ENCODE results near the gene FHL2. TPM values are rescaled to one million over a fixed set of nuclear protein-coding genes. Genes with fewer than 3 reads are reported as not detected.

The FHL2 gene
- total RNA-seq, 1 experiment from 2014 or later = 21.1 TPM

- H3K27ac Mint-ChIP-seq = no peak overlapping the region
- no peaks in the 10 kb centered on the region for H3K36me3 Mint-ChIP-seq
- TF ChIP-seq FOXJ3 (CRISPR knock-in tag; IDR thresholded peaks at IDR 0.05; ENCODE audit: borderline replicate concordance) = no peak
- TF ChIP-seq, protein P1, sequence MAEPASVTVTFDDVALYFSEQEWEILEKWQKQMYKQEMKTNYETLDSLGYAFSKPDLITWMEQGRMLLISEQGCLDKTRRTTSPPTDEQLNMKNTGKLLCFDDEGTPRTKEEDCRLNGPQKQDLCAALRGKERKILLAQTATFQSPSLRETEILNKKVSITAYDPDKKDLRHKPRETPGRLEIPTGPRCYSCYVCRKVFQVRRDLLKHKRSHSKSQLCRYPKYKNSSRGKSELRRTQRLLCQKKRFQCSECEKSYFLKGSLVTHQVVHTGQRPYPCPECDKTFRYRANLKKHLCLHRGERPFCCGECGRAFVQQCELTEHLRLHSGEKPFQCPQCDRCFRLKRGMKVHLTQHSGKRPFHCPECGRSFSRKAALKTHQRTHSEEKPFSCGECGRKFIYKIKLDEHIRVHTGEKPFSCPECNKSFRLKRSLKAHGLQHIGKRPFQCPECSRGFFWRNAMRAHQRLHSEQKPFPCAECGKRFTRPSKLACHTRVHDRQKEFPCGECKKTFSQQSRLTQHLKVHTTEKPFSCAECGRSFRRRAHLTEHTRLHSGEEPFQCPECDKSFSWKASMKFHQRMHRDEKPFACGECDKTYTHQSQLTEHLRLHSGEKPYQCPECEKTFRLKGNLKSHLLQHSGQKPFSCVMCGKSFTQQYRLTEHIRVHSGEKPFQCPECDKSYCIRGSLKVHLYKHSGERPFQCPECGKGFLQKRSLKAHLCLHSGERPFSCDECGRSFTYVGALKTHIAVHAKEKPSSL (CRISPR knock-in tag; conservative IDR thresholded peaks at IDR 0.05) = no peak
- TF ChIP-seq TP53 (CRISPR knock-in tag; IDR thresholded peaks at IDR 0.05) = no peak
- no peak for TF ChIP-seq RELA (CRISPR knock-in tag; IDR thresholded peaks at IDR 0.05; ENCODE audit: borderline replicate concordance)
- no peak for TF ChIP-seq GRHL2 (CRISPR knock-in tag; IDR thresholded peaks at IDR 0.05; ENCODE audit: insufficient replicate concordance, severe bottlenecking)
- TF ChIP-seq GTF2I (CRISPR knock-in tag; conservative IDR thresholded peaks at IDR 0.05) = no peak
- TF ChIP-seq NR3C1 (CRISPR knock-in tag; conservative IDR thresholded peaks at IDR 0.05; ENCODE audit: low read depth) = no peak
- no peak for TF ChIP-seq SMAD4 (CRISPR knock-in tag; IDR thresholded peaks at IDR 0.05)
- TF ChIP-seq NFE2L1 (CRISPR knock-in tag; IDR thresholded peaks at IDR 0.05) = no peak
- TF ChIP-seq ZNF121 (CRISPR knock-in tag; IDR thresholded peaks at IDR 0.05) = no peak
- no peak for TF ChIP-seq TEAD1 (CRISPR knock-in tag; IDR thresholded peaks at IDR 0.05)
- TF ChIP-seq NR1H2 (CRISPR knock-in tag; IDR thresholded peaks at IDR 0.05) = no peak
- TF ChIP-seq, protein P2, sequence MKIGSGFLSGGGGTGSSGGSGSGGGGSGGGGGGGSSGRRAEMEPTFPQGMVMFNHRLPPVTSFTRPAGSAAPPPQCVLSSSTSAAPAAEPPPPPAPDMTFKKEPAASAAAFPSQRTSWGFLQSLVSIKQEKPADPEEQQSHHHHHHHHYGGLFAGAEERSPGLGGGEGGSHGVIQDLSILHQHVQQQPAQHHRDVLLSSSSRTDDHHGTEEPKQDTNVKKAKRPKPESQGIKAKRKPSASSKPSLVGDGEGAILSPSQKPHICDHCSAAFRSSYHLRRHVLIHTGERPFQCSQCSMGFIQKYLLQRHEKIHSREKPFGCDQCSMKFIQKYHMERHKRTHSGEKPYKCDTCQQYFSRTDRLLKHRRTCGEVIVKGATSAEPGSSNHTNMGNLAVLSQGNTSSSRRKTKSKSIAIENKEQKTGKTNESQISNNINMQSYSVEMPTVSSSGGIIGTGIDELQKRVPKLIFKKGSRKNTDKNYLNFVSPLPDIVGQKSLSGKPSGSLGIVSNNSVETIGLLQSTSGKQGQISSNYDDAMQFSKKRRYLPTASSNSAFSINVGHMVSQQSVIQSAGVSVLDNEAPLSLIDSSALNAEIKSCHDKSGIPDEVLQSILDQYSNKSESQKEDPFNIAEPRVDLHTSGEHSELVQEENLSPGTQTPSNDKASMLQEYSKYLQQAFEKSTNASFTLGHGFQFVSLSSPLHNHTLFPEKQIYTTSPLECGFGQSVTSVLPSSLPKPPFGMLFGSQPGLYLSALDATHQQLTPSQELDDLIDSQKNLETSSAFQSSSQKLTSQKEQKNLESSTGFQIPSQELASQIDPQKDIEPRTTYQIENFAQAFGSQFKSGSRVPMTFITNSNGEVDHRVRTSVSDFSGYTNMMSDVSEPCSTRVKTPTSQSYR (CRISPR knock-in tag; IDR thresholded peaks at IDR 0.05) = no peak
- POLR2A ChIA-PET = no interaction called here
- ATAC-seq = no peak
- no peak overlapping the region for H3K4me3 Mint-ChIP-seq
- DNase-seq (ENCODE audit: low spot score) = no peak
- peaks cover 12% of the 10 kb centered on the region for H3K9me3 Mint-ChIP-seq
- peaks cover 30% of the 10 kb centered on the region for H3K4me1 Mint-ChIP-seq
- H3K27me3 Mint-ChIP-seq (ENCODE audit: low read depth) = no peaks in the 10 kb centered on the region; the same call in 1 of the 2 replicates
- CTCF ChIA-PET = no interaction called here
Observed at GRCh38 chr2:105428387-105429018, 29.7 kb upstream of the FHL2 start.

DNA sequence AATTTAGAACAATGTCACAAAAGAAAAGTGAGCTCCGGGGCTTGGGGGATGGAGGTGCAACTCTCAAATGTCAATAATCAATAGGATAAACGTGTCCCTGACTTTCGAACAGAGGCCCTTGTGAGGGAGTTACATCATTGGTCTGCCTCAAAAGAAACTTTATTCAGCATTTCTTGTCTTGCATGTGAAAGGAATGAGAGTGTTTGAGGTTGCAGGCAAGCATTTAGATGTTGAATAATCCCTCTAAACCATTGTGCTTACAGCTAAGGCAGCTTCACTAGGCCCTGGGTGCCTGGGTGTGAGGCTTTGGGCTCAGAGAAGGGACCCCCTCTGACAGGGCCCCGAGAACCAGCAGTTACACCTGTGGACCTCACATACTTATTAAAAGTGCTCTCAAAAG, 28.6 kb upstream of the FHL2 start:
- Mint-ChIP-seq H3K4me3 (no peak overlapping the region), H3K36me3 (no peaks in the 10 kb centered on the region), H3K4me1 (peaks cover 30% of the 10 kb centered on the region), H3K27ac (no peak overlapping the region), H3K9me3 (peaks cover 17% of the 10 kb centered on the region), H3K27me3 (ENCODE audit: low read depth) (no peaks in the 10 kb centered on the region; the same call in 1 of the 2 replicates)
- ChIA-PET CTCF (interaction anchor here (0.9 kb wide), 1 partner anchor 29 kb away, joined by 4 read pairs; the partner anchor contains the start of gene FHL2), POLR2A (no interaction called here)
- DNase-seq (ENCODE audit: low spot score) (no peak), ATAC-seq (peak; percentile 65)
- no peak for TF ChIP-seq USF1 (CRISPR knock-in tag; IDR thresholded peaks at IDR 0.05)
- TF ChIP-seq RORB (CRISPR knock-in tag; IDR thresholded peaks at IDR 0.05) = no peak
- no peak for TF ChIP-seq ZNF263 (CRISPR knock-in tag; IDR thresholded peaks at IDR 0.05; ENCODE audit: low read depth)
- TF ChIP-seq ZBTB21 (CRISPR knock-in tag; IDR thresholded peaks at IDR 0.05; ENCODE audit: borderline replicate concordance) = no peak
- TF ChIP-seq TEAD4 (CRISPR knock-in tag; IDR thresholded peaks at IDR 0.05) = no peak
- TF ChIP-seq, protein P3, sequence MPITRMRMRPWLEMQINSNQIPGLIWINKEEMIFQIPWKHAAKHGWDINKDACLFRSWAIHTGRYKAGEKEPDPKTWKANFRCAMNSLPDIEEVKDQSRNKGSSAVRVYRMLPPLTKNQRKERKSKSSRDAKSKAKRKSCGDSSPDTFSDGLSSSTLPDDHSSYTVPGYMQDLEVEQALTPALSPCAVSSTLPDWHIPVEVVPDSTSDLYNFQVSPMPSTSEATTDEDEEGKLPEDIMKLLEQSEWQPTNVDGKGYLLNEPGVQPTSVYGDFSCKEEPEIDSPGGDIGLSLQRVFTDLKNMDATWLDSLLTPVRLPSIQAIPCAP (CRISPR knock-in tag; IDR thresholded peaks at IDR 0.05) = no peak
- TF ChIP-seq, protein P4, sequence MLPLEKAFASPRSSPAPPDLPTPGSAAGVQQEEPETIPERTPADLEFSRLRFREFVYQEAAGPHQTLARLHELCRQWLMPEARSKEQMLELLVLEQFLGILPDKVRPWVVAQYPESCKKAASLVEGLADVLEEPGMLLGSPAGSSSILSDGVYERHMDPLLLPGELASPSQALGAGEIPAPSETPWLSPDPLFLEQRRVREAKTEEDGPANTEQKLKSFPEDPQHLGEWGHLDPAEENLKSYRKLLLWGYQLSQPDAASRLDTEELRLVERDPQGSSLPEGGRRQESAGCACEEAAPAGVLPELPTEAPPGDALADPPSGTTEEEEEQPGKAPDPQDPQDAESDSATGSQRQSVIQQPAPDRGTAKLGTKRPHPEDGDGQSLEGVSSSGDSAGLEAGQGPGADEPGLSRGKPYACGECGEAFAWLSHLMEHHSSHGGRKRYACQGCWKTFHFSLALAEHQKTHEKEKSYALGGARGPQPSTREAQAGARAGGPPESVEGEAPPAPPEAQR (CRISPR knock-in tag; IDR thresholded peaks at IDR 0.05) = no peak
- no peak for TF ChIP-seq FOXJ3 (CRISPR knock-in tag; IDR thresholded peaks at IDR 0.05; ENCODE audit: borderline replicate concordance)
- no peak for TF ChIP-seq ATF3 (CRISPR knock-in tag; conservative IDR thresholded peaks at IDR 0.05)
- no peak for TF ChIP-seq AFF4 (CRISPR knock-in tag; IDR thresholded peaks at IDR 0.05; ENCODE audit: borderline replicate concordance)
- no peak for TF ChIP-seq SOX15 (CRISPR knock-in tag; IDR thresholded peaks at IDR 0.05)

Data from WTC11 (cell line).